ENCODE results near the gene C2CD5. TPM values are rescaled to one million over a fixed set of nuclear protein-coding genes. Genes with fewer than 3 reads are reported as not detected.

C2CD5 gene
- 10 to 100 TPM; 34.6 to 81.2 TPM for total RNA-seq
- polyA plus RNA-seq = 10 to 100 TPM; 13.4 to 14.7 TPM
- long read RNA-seq, donor 1, partial matches to known transcripts = 5 of 7 reads
- long read RNA-seq, donor 1, other reads (novel, unspliced or antisense) = 0 of 7 reads
- long read RNA-seq, donor 2, partial matches to known transcripts = 5 of 5 reads
- long read RNA-seq, donor 2, other reads (novel, unspliced or antisense) = 0 of 5 reads
- long read RNA-seq, donor 3, full-length matches to known transcripts = 4 of 4 reads
- long read RNA-seq, donor 3, partial matches to known transcripts = 0 of 4 reads
- long read RNA-seq, donor 3, other reads (novel, unspliced or antisense) = 0 of 4 reads
- long read RNA-seq, donor 4 = 0 reads
- long read RNA-seq, donor 5, partial matches to known transcripts = 21 of 23 reads
- long read RNA-seq, donor 5, other reads (novel, unspliced or antisense) = 0 of 23 reads

GRCh38 chr12:22544038-22544979, at the start of gene C2CD5:
Gene C2CD5 (minus strand): TSS chr12:22544542. CDS start chr12:22544150, 392 bp downstream.
- no peak for TF ChIP-seq CTCF (IDR thresholded peaks at IDR 0.05; ENCODE audit: control extremely low read depth, extremely low read depth)
- WGBS, 2 donors = 1 to 2% methylated on average over 79 to 80 of the region's 80 CpGs
- peak; percentile 94 for ATAC-seq (ENCODE audit: insufficient read depth, low FRiP score)

GRCh38 chr12:22593864-22594263, 49.5 kb upstream of the C2CD5 start:
- H3K9me3 ChIP-seq (ENCODE audit: control insufficient read depth in 4 of 4, insufficient read depth in 3 of 4, low read length in 3 of 4) = no peaks in the 10 kb centered on the region
- no peaks in the 10 kb centered on the region for H3K4me1 ChIP-seq (ENCODE audit: control insufficient read depth in 5 of 5, insufficient read depth in 5 of 5, low read length in 5 of 5)
- H3K36me3 ChIP-seq (ENCODE audit: control insufficient read depth in 4 of 4, insufficient read depth in 4 of 4, low read length in 4 of 4) = no peaks in the 10 kb centered on the region
- ATAC-seq (ENCODE audit: insufficient read depth, low FRiP score) (no peak), DNase-seq (no peak)
- no peak overlapping the region for H3K9ac ChIP-seq (ENCODE audit: insufficient read depth in 1 of 2, low read length in 2 of 2)
- no peaks in the 10 kb centered on the region for H3K27me3 ChIP-seq (ENCODE audit: control insufficient read depth in 3 of 3, insufficient read depth in 3 of 3, low read length in 2 of 3)
- TF ChIP-seq CTCF (IDR thresholded peaks at IDR 0.05; ENCODE audit: control extremely low read depth, extremely low read depth) = no peak
- no peak overlapping the region for H3K27ac ChIP-seq (ENCODE audit: low read depth in 1 of 2, low read length in 1 of 2)
- H3K4me3 ChIP-seq = no peak overlapping the region

More at GRCh38 chr12:22544038-22544979, at the start of gene C2CD5:
- peak; percentile 97 to 99 (median 99) for DNase-seq
- H3K36me3 ChIP-seq (ENCODE audit: control insufficient read depth in 4 of 4, insufficient read depth in 4 of 4, low read length in 4 of 4) = no peaks in the 10 kb centered on the region
- peak within 1 kb of the TSS; percentile 95 for H3K4me3 ChIP-seq
- no peaks in the 10 kb centered on the region for H3K27me3 ChIP-seq (ENCODE audit: control insufficient read depth in 3 of 3, insufficient read depth in 3 of 3, low read length in 2 of 3)
- peak within 1 kb of the TSS; percentile 90 to 100 for H3K27ac ChIP-seq (ENCODE audit: low read depth in 1 of 2, low read length in 1 of 2)
- H3K9ac ChIP-seq (ENCODE audit: insufficient read depth in 1 of 2, low read length in 2 of 2) = peak within 1 kb of the TSS; percentile 61 to 87
- H3K9me3 ChIP-seq (ENCODE audit: control insufficient read depth in 4 of 4, insufficient read depth in 3 of 4, low read length in 3 of 4) = no peaks in the 10 kb centered on the region
- H3K4me1 ChIP-seq (ENCODE audit: control insufficient read depth in 5 of 5, insufficient read depth in 5 of 5, low read length in 5 of 5) = peaks cover 0 to 17% (median 10%) of the 10 kb centered on the region in 5 donors

- H3K27ac ChIP-seq (ENCODE audit: low read depth in 1 of 2, low read length in 1 of 2) = no peak overlapping the region
- DNase-seq = peak in 2 of 3 donors; percentile 8 to 10
- no peaks in the 10 kb centered on the region for H3K36me3 ChIP-seq (ENCODE audit: control insufficient read depth in 4 of 4, insufficient read depth in 4 of 4, low read length in 4 of 4)
- H3K9me3 ChIP-seq (ENCODE audit: control insufficient read depth in 4 of 4, insufficient read depth in 3 of 4, low read length in 3 of 4) = no peaks in the 10 kb centered on the region
- TF ChIP-seq CTCF (IDR thresholded peaks at IDR 0.05; ENCODE audit: control extremely low read depth, extremely low read depth) = no peak
- H3K9ac ChIP-seq (ENCODE audit: insufficient read depth in 1 of 2, low read length in 2 of 2) = no peak overlapping the region
- H3K4me1 ChIP-seq (ENCODE audit: control insufficient read depth in 5 of 5, insufficient read depth in 5 of 5, low read length in 5 of 5) = no peaks in the 10 kb centered on the region
- ATAC-seq (ENCODE audit: insufficient read depth, low FRiP score) = no peak
- WGBS, 2 donors = 63 to 83% methylated on average over 4 of the region's 4 CpGs
- H3K4me3 ChIP-seq = no peak overlapping the region
- H3K27me3 ChIP-seq (ENCODE audit: control insufficient read depth in 3 of 3, insufficient read depth in 3 of 3, low read length in 2 of 3) = no peaks in the 10 kb centered on the region
These were observed 44.5 kb upstream of the C2CD5 start for GRCh38 chr12:22588817-22589216.
